Measurements from ENCODE around the gene XYLB.

The XYLB gene

DNA sequence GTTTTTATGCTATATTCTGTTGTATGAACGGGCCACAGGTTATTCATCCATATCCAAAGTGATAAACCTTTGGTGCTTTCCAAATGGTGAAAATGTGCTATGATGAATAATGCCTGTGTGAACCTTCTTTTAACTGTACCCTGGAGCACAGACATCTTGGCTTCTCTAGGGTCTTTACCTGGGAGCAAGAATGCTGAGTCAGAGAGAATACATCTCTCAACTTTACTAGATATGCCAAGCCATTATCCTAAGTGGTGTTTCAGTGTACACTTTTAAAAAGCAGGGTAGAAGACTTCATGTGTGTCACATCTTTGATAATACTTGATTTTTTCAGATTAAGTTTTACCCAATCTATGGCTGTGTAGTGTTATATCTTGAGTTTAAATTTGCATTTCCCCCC, 23.5 kb upstream of the XYLB start:
- no peak overlapping the region for H3K9ac ChIP-seq (ENCODE audit: low read length)
- H3K9me3 ChIP-seq (ENCODE audit: control insufficient read depth, low read length): peaks cover 14% of the 10 kb centered on the region
- H2AFZ ChIP-seq (ENCODE audit: low read depth, low read length): no peak overlapping the region
- no peak overlapping the region for H3K4me2 ChIP-seq (ENCODE audit: low read length, poor library complexity, severe bottlenecking)
- no peak overlapping the region for H2BK15ac ChIP-seq (ENCODE audit: low read depth, poor library complexity, severe bottlenecking)
- H3K27me3 ChIP-seq (ENCODE audit: control insufficient read depth in 1 of 2, insufficient read depth in 1 of 2, low read length in 2 of 2): peaks cover 0 to 3% of the 10 kb centered on the region in 2 experiments
- no peak overlapping the region for H3K14ac ChIP-seq (ENCODE audit: low read length in 2 of 2)
- H3K79me1 ChIP-seq (replicated peaks; ENCODE audit: low read length, poor library complexity, severe bottlenecking): no peaks in the 10 kb centered on the region
- H3K36me3 ChIP-seq (ENCODE audit: control insufficient read depth in 1 of 2, insufficient read depth in 2 of 2, low read depth in 1 of 2, low read length in 2 of 2): peaks cover 0 to 5% of the 10 kb centered on the region in 2 experiments
- no peak overlapping the region for H2BK120ac ChIP-seq (ENCODE audit: low read depth, low read length)
- no peak overlapping the region for H2BK12ac ChIP-seq (ENCODE audit: low read length in 2 of 2)
- no peak overlapping the region for H3K4me3 ChIP-seq (ENCODE audit: insufficient read depth in 1 of 2, low read depth in 1 of 2, low read length in 2 of 2)
- no peak overlapping the region for H3K18ac ChIP-seq (ENCODE audit: low read depth in 1 of 2, low read length in 2 of 2)
- DNase-seq: no peak
- no peak overlapping the region for H4K91ac ChIP-seq (ENCODE audit: low read length)
- no peak overlapping the region for H3K4ac ChIP-seq (ENCODE audit: low read depth in 1 of 2, low read length in 2 of 2)
- H3K27ac ChIP-seq (ENCODE audit: low read length, poor library complexity, severe bottlenecking): no peak overlapping the region
- H2AK5ac ChIP-seq (ENCODE audit: low read length, severe bottlenecking): no peak overlapping the region
- no peak overlapping the region for H2BK5ac ChIP-seq (ENCODE audit: low read depth, low read length, poor library complexity, severe bottlenecking)
- no peak overlapping the region for H3K23ac ChIP-seq (ENCODE audit: low read length in 2 of 2)
- 100% methylated on average over 1 of the region's 1 CpG for WGBS
- H3K4me1 ChIP-seq (ENCODE audit: control insufficient read depth, insufficient read depth, low read depth, low read length): no peaks in the 10 kb centered on the region
- no peak overlapping the region for H4K8ac ChIP-seq (ENCODE audit: low read length)

DNA sequence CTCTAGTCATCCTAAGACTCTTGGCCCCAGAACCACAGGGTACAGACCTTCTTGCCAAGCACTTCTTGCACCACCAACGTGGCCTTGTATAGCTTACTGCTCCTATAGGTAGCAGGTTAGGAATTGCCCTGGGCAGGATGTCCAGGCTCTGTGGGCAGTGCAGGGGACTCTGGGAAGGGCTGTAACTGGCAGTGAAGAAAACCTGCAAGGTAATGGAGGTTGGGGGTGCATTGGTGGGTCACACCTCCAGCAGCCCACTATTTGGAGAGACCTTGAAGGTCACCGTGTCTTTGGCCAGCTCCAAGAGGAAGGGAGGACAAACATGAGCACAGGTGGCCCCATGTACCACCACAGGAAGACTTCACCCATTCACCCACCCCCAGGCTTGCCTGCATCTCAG, 21.3 kb upstream of the XYLB start:
- H4K8ac ChIP-seq (ENCODE audit: low read length): no peak overlapping the region
- H3K9me3 ChIP-seq (ENCODE audit: control insufficient read depth, low read length): peaks cover 14% of the 10 kb centered on the region
- H2AFZ ChIP-seq (ENCODE audit: low read depth, low read length): no peak overlapping the region
- no peak overlapping the region for H3K27ac ChIP-seq (ENCODE audit: low read length, poor library complexity, severe bottlenecking)
- no peak overlapping the region for H2BK12ac ChIP-seq (ENCODE audit: low read length in 2 of 2)
- H3K4me1 ChIP-seq (ENCODE audit: control insufficient read depth, insufficient read depth, low read depth, low read length): no peaks in the 10 kb centered on the region
- H3K4ac ChIP-seq (ENCODE audit: low read depth in 1 of 2, low read length in 2 of 2): no peak overlapping the region
- no peak overlapping the region for H2BK120ac ChIP-seq (ENCODE audit: low read depth, low read length)
- H3K9ac ChIP-seq (ENCODE audit: low read length): no peak overlapping the region
- no peak overlapping the region for H3K4me2 ChIP-seq (ENCODE audit: low read length, poor library complexity, severe bottlenecking)
- H3K23ac ChIP-seq (ENCODE audit: low read length in 2 of 2): no peak overlapping the region
- no peak for DNase-seq
- no peak overlapping the region for H2BK15ac ChIP-seq (ENCODE audit: low read depth, poor library complexity, severe bottlenecking)
- no peak overlapping the region for H3K14ac ChIP-seq (ENCODE audit: low read length in 2 of 2)
- WGBS: 74% methylated on average over 2 of the region's 2 CpGs
- peaks cover 0 to 3% of the 10 kb centered on the region in 2 experiments for H3K27me3 ChIP-seq (ENCODE audit: control insufficient read depth in 1 of 2, insufficient read depth in 1 of 2, low read length in 2 of 2)
- no peak overlapping the region for H3K18ac ChIP-seq (ENCODE audit: low read depth in 1 of 2, low read length in 2 of 2)
- H3K4me3 ChIP-seq (ENCODE audit: insufficient read depth in 1 of 2, low read depth in 1 of 2, low read length in 2 of 2): no peak overlapping the region
- peaks cover 0 to 5% of the 10 kb centered on the region in 2 experiments for H3K36me3 ChIP-seq (ENCODE audit: control insufficient read depth in 1 of 2, insufficient read depth in 2 of 2, low read depth in 1 of 2, low read length in 2 of 2)
- no peaks in the 10 kb centered on the region for H3K79me1 ChIP-seq (replicated peaks; ENCODE audit: low read length, poor library complexity, severe bottlenecking)
- no peak overlapping the region for H2BK5ac ChIP-seq (ENCODE audit: low read depth, low read length, poor library complexity, severe bottlenecking)
- no peak overlapping the region for H4K91ac ChIP-seq (ENCODE audit: low read length)
- no peak overlapping the region for H2AK5ac ChIP-seq (ENCODE audit: low read length, severe bottlenecking)

DNA sequence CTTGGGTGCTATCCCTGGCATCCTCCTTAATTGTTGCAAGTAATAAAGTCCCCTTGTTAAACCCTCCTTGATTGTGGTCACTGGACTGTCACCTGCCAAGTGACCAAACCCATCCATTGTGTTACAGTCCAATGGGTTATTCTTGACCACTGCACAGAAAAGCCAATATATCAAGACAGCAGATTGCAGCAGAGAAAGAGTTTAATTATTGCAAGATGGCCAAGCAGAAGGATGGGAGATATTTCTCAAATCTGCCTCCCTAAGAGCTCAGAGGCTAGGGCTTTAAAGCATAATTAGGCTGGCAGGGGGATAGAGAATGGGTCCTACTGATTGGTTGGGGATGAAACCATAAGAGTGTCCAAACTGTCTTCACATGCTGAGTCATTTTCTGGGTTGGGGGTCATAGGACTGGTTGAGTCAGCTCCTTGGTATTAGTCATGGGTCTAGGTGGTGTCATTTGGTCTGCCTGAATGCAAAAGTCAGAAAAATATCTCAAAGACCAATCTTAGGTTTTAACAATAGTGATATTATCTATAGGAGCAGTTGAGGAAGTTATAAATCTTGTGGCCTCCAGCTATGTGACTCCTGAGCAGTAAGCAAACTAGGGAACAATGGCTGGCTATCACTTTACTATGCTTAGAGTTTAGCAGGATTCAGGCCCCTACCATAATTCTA, 19.1 kb upstream of the XYLB start:
- no peak overlapping the region for H2BK120ac ChIP-seq (ENCODE audit: low read depth, low read length)
- peak; percentile 50 for DNase-seq
- H3K9ac ChIP-seq (ENCODE audit: low read length): peak overlapping the region; percentile 34
- peaks cover 0 to 3% of the 10 kb centered on the region in 2 experiments for H3K27me3 ChIP-seq (ENCODE audit: control insufficient read depth in 1 of 2, insufficient read depth in 1 of 2, low read length in 2 of 2)
- H3K4ac ChIP-seq (ENCODE audit: low read depth in 1 of 2, low read length in 2 of 2): no peak overlapping the region
- H3K27ac ChIP-seq (ENCODE audit: low read length, poor library complexity, severe bottlenecking): no peak overlapping the region
- no peak overlapping the region for H2BK5ac ChIP-seq (ENCODE audit: low read depth, low read length, poor library complexity, severe bottlenecking)
- H4K91ac ChIP-seq (ENCODE audit: low read length): no peak overlapping the region
- peaks cover 0 to 5% of the 10 kb centered on the region in 2 experiments for H3K36me3 ChIP-seq (ENCODE audit: control insufficient read depth in 1 of 2, insufficient read depth in 2 of 2, low read depth in 1 of 2, low read length in 2 of 2)
- H3K4me1 ChIP-seq (ENCODE audit: control insufficient read depth, insufficient read depth, low read depth, low read length): no peaks in the 10 kb centered on the region
- H3K18ac ChIP-seq (ENCODE audit: low read depth in 1 of 2, low read length in 2 of 2): no peak overlapping the region
- no peaks in the 10 kb centered on the region for H3K79me1 ChIP-seq (replicated peaks; ENCODE audit: low read length, poor library complexity, severe bottlenecking)
- H2BK12ac ChIP-seq (ENCODE audit: low read length in 2 of 2): no peak overlapping the region
- H3K4me2 ChIP-seq (ENCODE audit: low read length, poor library complexity, severe bottlenecking): no peak overlapping the region
- H3K9me3 ChIP-seq (ENCODE audit: control insufficient read depth, low read length): peaks cover 14% of the 10 kb centered on the region
- H3K23ac ChIP-seq (ENCODE audit: low read length in 2 of 2): no peak overlapping the region
- H2BK15ac ChIP-seq (ENCODE audit: low read depth, poor library complexity, severe bottlenecking): no peak overlapping the region
- H2AFZ ChIP-seq (ENCODE audit: low read depth, low read length): no peak overlapping the region
- H2AK5ac ChIP-seq (ENCODE audit: low read length, severe bottlenecking): no peak overlapping the region
- H3K4me3 ChIP-seq (ENCODE audit: insufficient read depth in 1 of 2, low read depth in 1 of 2, low read length in 2 of 2): no peak overlapping the region
- no peak overlapping the region for H4K8ac ChIP-seq (ENCODE audit: low read length)
- no peak overlapping the region for H3K14ac ChIP-seq (ENCODE audit: low read length in 2 of 2)

DNA sequence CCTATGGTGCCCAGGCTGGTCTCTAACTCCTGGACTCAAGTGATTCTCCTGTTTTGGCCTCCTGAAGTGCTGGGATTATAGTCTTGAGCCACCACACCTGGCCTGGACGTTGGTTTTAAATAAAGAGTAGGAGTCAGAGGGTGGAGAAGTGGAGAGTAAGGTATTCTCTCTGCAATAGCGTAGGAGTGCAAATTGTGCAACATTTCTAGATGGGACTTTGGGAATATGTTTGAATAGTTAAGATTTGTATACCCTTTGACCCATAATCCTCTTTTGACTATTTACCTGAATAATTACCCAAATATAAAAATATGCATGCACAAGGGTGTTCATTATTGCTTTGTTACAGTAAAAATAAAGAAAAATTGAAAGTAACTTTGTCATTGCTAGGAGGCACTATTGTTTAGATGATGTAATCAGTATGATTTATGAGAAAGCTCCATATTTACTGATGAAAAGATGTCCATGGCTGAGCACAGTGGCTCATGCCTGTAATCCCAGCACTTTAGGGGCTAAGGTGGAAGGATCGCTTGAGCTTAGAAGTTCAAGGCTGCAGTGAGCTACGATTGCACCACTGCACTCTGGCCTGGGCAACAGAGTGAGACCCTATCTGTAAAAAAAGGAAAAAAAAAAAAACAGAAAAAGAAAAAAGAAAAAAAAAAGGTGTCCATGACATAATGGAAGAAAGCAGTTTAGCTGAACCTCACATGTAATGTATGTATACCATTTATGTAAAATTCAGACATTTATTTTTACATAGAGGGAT, 15.1 kb upstream of the XYLB start:
- no peaks in the 10 kb centered on the region for H3K79me1 ChIP-seq (replicated peaks; ENCODE audit: low read length, poor library complexity, severe bottlenecking)
- no peak overlapping the region for H3K14ac ChIP-seq (ENCODE audit: low read length in 2 of 2)
- no peak for DNase-seq
- WGBS: 73% methylated on average over 3 of the region's 4 CpGs
- peaks cover 0 to 3% of the 10 kb centered on the region in 2 experiments for H3K36me3 ChIP-seq (ENCODE audit: control insufficient read depth in 1 of 2, insufficient read depth in 2 of 2, low read depth in 1 of 2, low read length in 2 of 2)
- no peak overlapping the region for H2AFZ ChIP-seq (ENCODE audit: low read depth, low read length)
- H2BK15ac ChIP-seq (ENCODE audit: low read depth, poor library complexity, severe bottlenecking): no peak overlapping the region
- no peak overlapping the region for H3K4me2 ChIP-seq (ENCODE audit: low read length, poor library complexity, severe bottlenecking)
- H4K8ac ChIP-seq (ENCODE audit: low read length): no peak overlapping the region
- H2AK5ac ChIP-seq (ENCODE audit: low read length, severe bottlenecking): no peak overlapping the region
- H3K9me3 ChIP-seq (ENCODE audit: control insufficient read depth, low read length): peaks cover 11% of the 10 kb centered on the region
- H3K4ac ChIP-seq (ENCODE audit: low read depth in 1 of 2, low read length in 2 of 2): no peak overlapping the region
- peaks cover 0 to 8% of the 10 kb centered on the region in 2 experiments for H3K27me3 ChIP-seq (ENCODE audit: control insufficient read depth in 1 of 2, insufficient read depth in 1 of 2, low read length in 2 of 2)
- H3K18ac ChIP-seq (ENCODE audit: low read depth in 1 of 2, low read length in 2 of 2): no peak overlapping the region
- H2BK12ac ChIP-seq (ENCODE audit: low read length in 2 of 2): no peak overlapping the region
- no peak overlapping the region for H3K4me3 ChIP-seq (ENCODE audit: insufficient read depth in 1 of 2, low read depth in 1 of 2, low read length in 2 of 2)
- H3K23ac ChIP-seq (ENCODE audit: low read length in 2 of 2): no peak overlapping the region
- no peak overlapping the region for H3K27ac ChIP-seq (ENCODE audit: low read length, poor library complexity, severe bottlenecking)
- H2BK120ac ChIP-seq (ENCODE audit: low read depth, low read length): no peak overlapping the region
- no peak overlapping the region for H2BK5ac ChIP-seq (ENCODE audit: low read depth, low read length, poor library complexity, severe bottlenecking)
- no peaks in the 10 kb centered on the region for H3K4me1 ChIP-seq (ENCODE audit: control insufficient read depth, insufficient read depth, low read depth, low read length)
- no peak overlapping the region for H3K9ac ChIP-seq (ENCODE audit: low read length)
- H4K91ac ChIP-seq (ENCODE audit: low read length): no peak overlapping the region
